Measurements from ENCODE around the gene MYO18B.

MYO18B gene

GRCh38 chr22:25710501-25710900 is 31.5 kb upstream of the MYO18B start:
- Histone ChIP-seq H3K27ac (ENCODE audit: low read depth, low read length) (no peak overlapping the region), H3K4me3 (ENCODE audit: insufficient read depth, low read length, poor library complexity, severe bottlenecking) (no peak overlapping the region), H3F3A (ENCODE audit: insufficient read depth) (no peaks in the 10 kb centered on the region), H3K27me3 (ENCODE audit: low read length) (no peaks in the 10 kb centered on the region), H2AFZ (ENCODE audit: low read depth, low read length, severe bottlenecking) (no peak overlapping the region), H3K36me3 (ENCODE audit: low read length) (no peaks in the 10 kb centered on the region), H4K20me1 (ENCODE audit: low read depth, low read length) (no peaks in the 10 kb centered on the region), H3K9me2 (replicated peaks; ENCODE audit: insufficient read depth, low read length) (no peaks in the 10 kb centered on the region), H3K9ac (ENCODE audit: low read length) (no peak overlapping the region), H3K9me3 (ENCODE audit: insufficient read depth, low read length) (no peaks in the 10 kb centered on the region), H3K4me2 (ENCODE audit: low read depth, low read length, poor library complexity, severe bottlenecking) (no peak overlapping the region), H3K79me2 (ENCODE audit: insufficient read depth, low read length) (no peaks in the 10 kb centered on the region)
- TF ChIP-seq CTCF (IDR thresholded peaks at IDR 0.05; ENCODE audit: insufficient read depth, low read length, poor library complexity, severe bottlenecking) (no peak), EZH2phosphoT487 (conservative IDR thresholded peaks at IDR 0.05; ENCODE audit: low read length) (no peak)

- no peaks in the 10 kb centered on the region for H3K36me3 ChIP-seq (ENCODE audit: low read length)
- no peaks in the 10 kb centered on the region for H3K9me3 ChIP-seq (ENCODE audit: insufficient read depth, low read length)
- TF ChIP-seq EZH2phosphoT487 (conservative IDR thresholded peaks at IDR 0.05; ENCODE audit: low read length): no peak
- TF ChIP-seq CTCF (IDR thresholded peaks at IDR 0.05; ENCODE audit: insufficient read depth, low read length, poor library complexity, severe bottlenecking): no peak
- H3F3A ChIP-seq (ENCODE audit: insufficient read depth): no peaks in the 10 kb centered on the region
- H2AFZ ChIP-seq (ENCODE audit: low read depth, low read length, severe bottlenecking): no peak overlapping the region
- no peak overlapping the region for H3K4me3 ChIP-seq (ENCODE audit: insufficient read depth, low read length, poor library complexity, severe bottlenecking)
- H3K27ac ChIP-seq (ENCODE audit: low read depth, low read length): no peak overlapping the region
- no peaks in the 10 kb centered on the region for H3K27me3 ChIP-seq (ENCODE audit: low read length)
- no peak overlapping the region for H3K4me2 ChIP-seq (ENCODE audit: low read depth, low read length, poor library complexity, severe bottlenecking)
- no peaks in the 10 kb centered on the region for H4K20me1 ChIP-seq (ENCODE audit: low read depth, low read length)
- no peaks in the 10 kb centered on the region for H3K79me2 ChIP-seq (ENCODE audit: insufficient read depth, low read length)
- no peaks in the 10 kb centered on the region for H3K9me2 ChIP-seq (replicated peaks; ENCODE audit: insufficient read depth, low read length)
- no peak overlapping the region for H3K9ac ChIP-seq (ENCODE audit: low read length)
Observed at GRCh38 chr22:25711491-25711890, 30.5 kb upstream of the MYO18B start.

GRCh38 chr22:25712661-25713400 is 29.2 kb upstream of the MYO18B start:
- no peak for TF ChIP-seq CTCF (IDR thresholded peaks at IDR 0.05; ENCODE audit: insufficient read depth, low read length, poor library complexity, severe bottlenecking)
- no peak for TF ChIP-seq EZH2phosphoT487 (conservative IDR thresholded peaks at IDR 0.05; ENCODE audit: low read length)
- H3K27ac ChIP-seq (ENCODE audit: low read depth, low read length): no peak overlapping the region
- H3K9me3 ChIP-seq (ENCODE audit: insufficient read depth, low read length): no peaks in the 10 kb centered on the region
- H3K79me2 ChIP-seq (ENCODE audit: insufficient read depth, low read length): no peaks in the 10 kb centered on the region
- no peaks in the 10 kb centered on the region for H3K9me2 ChIP-seq (replicated peaks; ENCODE audit: insufficient read depth, low read length)
- no peaks in the 10 kb centered on the region for H3F3A ChIP-seq (ENCODE audit: insufficient read depth)
- no peak overlapping the region for H3K4me2 ChIP-seq (ENCODE audit: low read depth, low read length, poor library complexity, severe bottlenecking)
- H3K36me3 ChIP-seq (ENCODE audit: low read length): no peaks in the 10 kb centered on the region
- no peak overlapping the region for H3K4me3 ChIP-seq (ENCODE audit: insufficient read depth, low read length, poor library complexity, severe bottlenecking)
- no peak overlapping the region for H3K9ac ChIP-seq (ENCODE audit: low read length)
- no peaks in the 10 kb centered on the region for H3K27me3 ChIP-seq (ENCODE audit: low read length)
- no peaks in the 10 kb centered on the region for H4K20me1 ChIP-seq (ENCODE audit: low read depth, low read length)
- no peak overlapping the region for H2AFZ ChIP-seq (ENCODE audit: low read depth, low read length, severe bottlenecking)

Data from SU-DHL-6 (cell line).